HCT116 (cell line): ENCODE data around the gene TMEM89. TPM values are rescaled to one million over a fixed set of nuclear protein-coding genes. Genes with fewer than 3 reads are reported as not detected.

Experiments
- ATAC-seq: fragments of 200-7000 bp; cut with Tn5 transposase; 2 replicates; pipeline ENCODE4 v1.9.1; 2020; ENCODE audit warnings: mild to moderate bottlenecking, moderate library complexity
- BruUV-seq: library from RNA; stranded (reverse); fragments of 400-500 nt; replicated peaks from 2 replicates; lab custom pipeline; 2021; lab: Mats Ljungman, UMichigan
- CTCF ChIA-PET: fragments of 300-600 bp; sonication (Branson Sonifier 250); formaldehyde crosslinking; loops from one replicate; lab custom pipeline; 2021; ENCODE audit warnings: antibody characterized with exemption; lab: Charles Lee
- POLR2A ChIA-PET: fragments of 300-600, 350-600 bp; sonication (Branson Sonifier 250); formaldehyde crosslinking; loops from one replicate; lab custom pipeline; 2021; ENCODE audit warnings: antibody characterized with exemption; lab: Charles Lee
- RAD21 ChIA-PET, 2 experiments: fragments of 300-600 bp; sonication (Branson Sonifier 250); formaldehyde crosslinking; loops; one replicate each; lab custom pipeline; 2023; ENCODE audit warnings: low total read pairs in 2 of 2; ENCODE audit not compliant: uncharacterized antibody in 2 of 2, unreplicated experiment in 2 of 2, low non-redundant PET in 1 of 2; lab: Charles Lee
- DNase-seq: peaks from one replicate; pipeline ENCODE4 v3.0.0-alpha.2; 2010; ENCODE audit warnings: low read depth, low spot score
- H2AFZ ChIP-seq: fragments of 200-600 bp; shearing (Covaris generic), sonication (generic); 2 replicates; pipeline ENCODE4 v1.6.1; 2017; ENCODE audit warnings: low read depth, mixed run types, mixed read lengths, antibody characterized with exemption, low read length; ENCODE audit not compliant: poor library complexity, severe bottlenecking
- H3K27ac ChIP-seq: 2 replicates; pipeline ENCODE4 v1.5.1; 2012; ENCODE audit warnings: low read depth, low read length
- H3K27me3 ChIP-seq: fragments of 200-600 bp; sonication (generic); 2 replicates; pipeline ENCODE4 v1.6.1; 2016; ENCODE audit warnings: mixed run types, low read length, mixed read lengths; ENCODE audit not compliant: insufficient read depth
- H3K36me3 ChIP-seq, 2 experiments: fragments of 200-500 bp in 1 of 2; fragments of 200-600 bp in 1 of 2; sonication (Bioruptor generic) in 1 of 2; sonication (generic) in 1 of 2; 2 replicates each; pipeline versions ENCODE4 v1.5.1 to v1.6.1; 2014 to 2016; ENCODE audit warnings: low read length in 2 of 2, inconsistent platforms in 1 of 2, mixed read lengths in 1 of 2, mixed run types in 1 of 2; ENCODE audit not compliant: insufficient read depth in 2 of 2, control insufficient read depth in 1 of 2
- H3K4me1 ChIP-seq, 2 experiments: fragments of 200-600 bp in 1 of 2; sonication (generic) in 1 of 2; 2 replicates each; pipeline versions ENCODE4 v1.5.1 to v1.6.1; 2012 to 2017; ENCODE audit warnings: low read length in 2 of 2, inconsistent platforms in 1 of 2, mild to moderate bottlenecking in 1 of 2, mixed read lengths in 1 of 2, mixed run types in 1 of 2, moderate library complexity in 1 of 2; ENCODE audit not compliant: insufficient read depth in 2 of 2, control insufficient read depth in 1 of 2
- H3K4me2 ChIP-seq: fragments of 200-600 bp; sonication (generic); 2 replicates; pipeline ENCODE4 v1.6.1; 2017; ENCODE audit warnings: mixed run types, low read length, mixed read lengths
- H3K4me3 ChIP-seq, 2 experiments: fragments of 200-600 bp in 1 of 2; sonication (generic) in 1 of 2; replicated peaks in 1 of 2; 2 replicates each; pipeline ENCODE4 v1.5.1; 2011 to 2016; ENCODE audit warnings: low read length in 2 of 2, control low read depth in 1 of 2, low read depth in 1 of 2, mild to moderate bottlenecking in 1 of 2, mixed read lengths in 1 of 2, mixed run types in 1 of 2
- H3K79me2 ChIP-seq: fragments of 200-600 bp; sonication (generic); 2 replicates; pipeline ENCODE4 v1.6.1; 2017; ENCODE audit warnings: mild to moderate bottlenecking, mixed run types, low read length, moderate library complexity, mixed read lengths; ENCODE audit not compliant: insufficient read depth
- H3K9ac ChIP-seq: fragments of 200-600 bp; sonication (generic); 2 replicates; pipeline ENCODE4 v1.6.1; 2016; ENCODE audit warnings: low read length, mixed read lengths
- H3K9me2 ChIP-seq: fragments of 200-600 bp; sonication (generic), shearing (Covaris generic); 2 replicates; pipeline ENCODE4 v1.6.1; 2017; ENCODE audit warnings: mixed run types, mild to moderate bottlenecking, moderate library complexity; ENCODE audit not compliant: insufficient read depth
- H3K9me3 ChIP-seq, 2 experiments: fragments of 200-500 bp in 1 of 2; fragments of 200-600 bp in 1 of 2; sonication (Bioruptor generic) in 1 of 2; sonication (generic) in 1 of 2; 2 replicates each; pipeline ENCODE4 v1.6.1; 2014 to 2017; ENCODE audit warnings: low read length in 2 of 2, mixed read lengths in 2 of 2, inconsistent platforms in 1 of 2, low read depth in 1 of 2, mild to moderate bottlenecking in 1 of 2, mixed run types in 1 of 2, moderate library complexity in 1 of 2; ENCODE audit not compliant: control insufficient read depth in 1 of 2, insufficient read depth in 1 of 2
- H4K20me1 ChIP-seq: fragments of 200-600 bp; sonication (generic), shearing (Covaris generic); 2 replicates; pipeline ENCODE4 v1.6.1; 2017; ENCODE audit warnings: mixed run types, mild to moderate bottlenecking, moderate library complexity; ENCODE audit not compliant: insufficient read depth
- CEBPB ChIP-seq: IDR thresholded peaks from 2 replicates; pipeline ENCODE4 v1.6.1; 2012; ENCODE audit warnings: low read depth
- ELF1 ChIP-seq: IDR thresholded peaks from 2 replicates; pipeline ENCODE4 v1.6.1; 2012; ENCODE audit warnings: low read depth, borderline replicate concordance
- EZH2 ChIP-seq: fragments of 200-600 bp; sonication (generic); IDR thresholded peaks from 2 replicates; pipeline ENCODE4 v1.6.1; 2017; ENCODE audit warnings: antibody characterized with exemption, mixed run types
- EZH2phosphoT487 ChIP-seq: fragments of 200-600 bp; IDR thresholded peaks from 2 replicates; pipeline ENCODE4 v1.6.1; 2018; ENCODE audit warnings: antibody characterized with exemption, borderline replicate concordance
- FOSL1 ChIP-seq: IDR thresholded peaks from 2 replicates; pipeline ENCODE4 v1.6.1; 2012; ENCODE audit warnings: low read depth
- POLR2AphosphoS5 ChIP-seq: IDR thresholded peaks from 2 replicates; pipeline ENCODE4 v1.6.1; 2011; ENCODE audit warnings: mild to moderate bottlenecking, low read depth, low read length, moderate library complexity
- RAD21 ChIP-seq: IDR thresholded peaks from 2 replicates; pipeline ENCODE4 v1.6.1; 2012; ENCODE audit warnings: low read depth, mild to moderate bottlenecking
- SIN3A ChIP-seq: IDR thresholded peaks from 2 replicates; pipeline ENCODE4 v1.6.1; 2012; ENCODE audit warnings: low read depth
- SP1 ChIP-seq: IDR thresholded peaks from 2 replicates; pipeline ENCODE4 v1.6.1; 2012; ENCODE audit warnings: low read depth
- TCF7L2 ChIP-seq: IDR thresholded peaks from 2 replicates; pipeline ENCODE4 v1.7.0; 2011; ENCODE audit warnings: borderline replicate concordance, inconsistent platforms; ENCODE audit not compliant: insufficient read depth, insufficient read length; ENCODE audit errors: extremely low read depth
- YY1 ChIP-seq: IDR thresholded peaks from 2 replicates; pipeline ENCODE4 v1.6.1; 2011; ENCODE audit warnings: low read length, low read depth, moderate library complexity, mild to moderate bottlenecking; ENCODE audit not compliant: insufficient replicate concordance; ENCODE audit errors: extremely low read depth
- ZFX ChIP-seq: fragments of 450-650 bp; IDR thresholded peaks from 2 replicates; pipeline ENCODE4 v1.6.1; 2017
- ZNF274 ChIP-seq: fragments of 200-500 bp; sonication (Bioruptor generic); IDR thresholded peaks from 2 replicates; pipeline ENCODE4 v1.6.1; 2014; ENCODE audit warnings: mild to moderate bottlenecking, low read depth, low read length, inconsistent platforms
- intact Hi-C: fragments of 100-400 bp; cut with micrococcal nuclease; formaldehyde crosslinking; loops from 2 replicates; pipeline ENCODE4 v1.10.0; 2022
- total RNA-seq: library from RNA; stranded (reverse); gene quantifications from one replicate; pipeline ENCODE4 v1.2.1, GENCODE V29; 2021; ENCODE audit not compliant: unreplicated experiment
- TF ChIP-seq, protein P1 (sequence below), 3 experiments: fragments of 200-600 bp in 1 of 3; sonication (generic) in 1 of 3; IDR thresholded peaks in 2 of 3; conservative IDR thresholded peaks in 1 of 3; 2 replicates each; pipeline ENCODE4 v1.5.1; 2012 to 2017; ENCODE audit warnings: low read depth in 2 of 3, low read length in 2 of 3, antibody characterized with exemption in 1 of 3, borderline replicate concordance in 1 of 3, control low read depth in 1 of 3, mild to moderate bottlenecking in 1 of 3, mixed read lengths in 1 of 3, mixed run types in 1 of 3, moderate library complexity in 1 of 3; ENCODE audit not compliant: insufficient read depth in 1 of 3
- TF ChIP-seq, protein P2 (sequence below): IDR thresholded peaks from 2 replicates; pipeline ENCODE4 v1.6.1; 2012
- TF ChIP-seq, protein P3 (sequence below): IDR thresholded peaks from 2 replicates; pipeline ENCODE4 v1.6.1; 2012; ENCODE audit warnings: low read depth

The TMEM89 gene
- total RNA-seq, 1 experiment from 2014 or later, result 0.49 TPM

DNA sequence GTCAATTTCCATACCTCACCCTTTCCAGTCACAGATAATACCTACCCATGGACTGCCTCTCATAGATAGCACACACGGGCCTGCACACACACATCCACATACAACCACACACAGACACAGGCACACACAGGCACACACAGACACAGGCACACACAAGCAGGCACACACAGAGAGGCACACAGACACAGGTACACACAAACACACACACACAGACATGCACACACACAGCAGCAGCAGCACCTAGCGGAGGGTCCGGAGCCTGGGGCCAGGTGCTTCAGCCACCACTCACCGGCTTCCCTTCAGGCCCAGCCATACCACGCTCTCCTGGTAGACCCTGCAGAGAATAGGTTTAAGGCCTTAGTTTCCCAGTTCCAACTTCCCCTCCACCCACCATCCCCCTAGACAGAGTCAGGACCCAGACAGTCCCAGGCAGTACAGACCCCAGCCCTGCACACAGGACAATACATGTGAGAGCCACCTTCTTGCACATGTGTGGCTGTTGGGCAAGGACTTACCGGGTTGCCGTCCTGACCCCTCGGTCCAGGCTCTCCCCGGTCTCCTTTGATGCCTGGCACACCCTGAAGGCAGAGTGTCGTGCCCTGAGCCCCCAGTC lies 47.5 kb downstream of the TMEM89 start:
- Histone ChIP-seq H4K20me1 (no peaks in the 10 kb centered on the region), H3K79me2 (no peaks in the 10 kb centered on the region), H3K27me3 (no peaks in the 10 kb centered on the region), H3K36me3 (no peaks in the 10 kb centered on the region), H3K4me1 (no peaks in the 10 kb centered on the region), H2AFZ (no peak overlapping the region), H3K4me2 (no peak overlapping the region), H3K9ac (no peak overlapping the region), H3K4me3 (no peak overlapping the region), H3K9me3 (no peaks in the 10 kb centered on the region), H3K9me2 (no peaks in the 10 kb centered on the region), H3K27ac (no peak overlapping the region)
- ATAC-seq, result no peak
- no peak for TF ChIP-seq RAD21
- CTCF ChIA-PET, result no interaction called here
- RAD21 ChIA-PET, result no interaction called here
- no peak for DNase-seq
- no TSS peak for BruUV-seq
- POLR2A ChIA-PET, result no interaction called here
- intact Hi-C loops, result no loop called here

DNA sequence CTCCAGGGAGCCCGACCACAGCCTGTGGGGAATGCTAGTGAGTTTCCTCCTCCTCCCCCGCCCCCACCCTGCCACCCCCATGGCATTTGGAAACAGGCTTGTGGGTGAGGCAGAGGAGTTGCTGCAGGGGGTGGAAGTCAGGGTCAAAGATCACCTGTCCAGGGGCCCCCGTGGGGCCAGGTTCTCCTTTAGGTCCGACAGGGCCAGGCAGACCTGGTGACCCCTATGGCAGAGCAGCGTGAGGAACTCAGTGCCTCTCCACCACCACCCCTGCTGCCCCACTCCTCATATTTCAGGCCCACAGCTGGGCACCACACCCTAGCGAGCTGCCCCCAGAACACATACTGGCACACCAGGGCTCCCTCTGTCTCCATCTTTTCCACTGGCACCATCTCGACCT lies 49.1 kb downstream of the TMEM89 start:
- no peak overlapping the region for H2AFZ ChIP-seq
- ATAC-seq (no peak), DNase-seq (no peak)
- RAD21 ChIA-PET, result no interaction called here
- no peak overlapping the region for H3K27ac ChIP-seq
- no peaks in the 10 kb centered on the region for H3K9me3 ChIP-seq
- no TSS peak for BruUV-seq
- H3K4me3 ChIP-seq, result no peak overlapping the region
- H3K9me2 ChIP-seq, result no peaks in the 10 kb centered on the region
- H3K9ac ChIP-seq, result no peak overlapping the region
- no peaks in the 10 kb centered on the region for H4K20me1 ChIP-seq
- H3K4me2 ChIP-seq, result no peak overlapping the region
- no peaks in the 10 kb centered on the region for H3K4me1 ChIP-seq
- CTCF ChIA-PET, result no interaction called here
- H3K27me3 ChIP-seq, result no peaks in the 10 kb centered on the region
- H3K36me3 ChIP-seq, result no peaks in the 10 kb centered on the region
- POLR2A ChIA-PET, result no interaction called here
- intact Hi-C loops, result no loop called here
- no peaks in the 10 kb centered on the region for H3K79me2 ChIP-seq
- TF ChIP-seq SP1, result no peak
- TF ChIP-seq ZFX, result no peak
- no peak for TF ChIP-seq ELF1
- TF ChIP-seq, protein P1, sequence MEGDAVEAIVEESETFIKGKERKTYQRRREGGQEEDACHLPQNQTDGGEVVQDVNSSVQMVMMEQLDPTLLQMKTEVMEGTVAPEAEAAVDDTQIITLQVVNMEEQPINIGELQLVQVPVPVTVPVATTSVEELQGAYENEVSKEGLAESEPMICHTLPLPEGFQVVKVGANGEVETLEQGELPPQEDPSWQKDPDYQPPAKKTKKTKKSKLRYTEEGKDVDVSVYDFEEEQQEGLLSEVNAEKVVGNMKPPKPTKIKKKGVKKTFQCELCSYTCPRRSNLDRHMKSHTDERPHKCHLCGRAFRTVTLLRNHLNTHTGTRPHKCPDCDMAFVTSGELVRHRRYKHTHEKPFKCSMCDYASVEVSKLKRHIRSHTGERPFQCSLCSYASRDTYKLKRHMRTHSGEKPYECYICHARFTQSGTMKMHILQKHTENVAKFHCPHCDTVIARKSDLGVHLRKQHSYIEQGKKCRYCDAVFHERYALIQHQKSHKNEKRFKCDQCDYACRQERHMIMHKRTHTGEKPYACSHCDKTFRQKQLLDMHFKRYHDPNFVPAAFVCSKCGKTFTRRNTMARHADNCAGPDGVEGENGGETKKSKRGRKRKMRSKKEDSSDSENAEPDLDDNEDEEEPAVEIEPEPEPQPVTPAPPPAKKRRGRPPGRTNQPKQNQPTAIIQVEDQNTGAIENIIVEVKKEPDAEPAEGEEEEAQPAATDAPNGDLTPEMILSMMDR (IDR thresholded peaks at IDR 0.05 in 2 of 3, conservative IDR thresholded peaks at IDR 0.05 in 1 of 3; ENCODE audit: borderline replicate concordance in 1 of 3, insufficient read depth in 1 of 3, low read depth in 2 of 3, low read length in 2 of 3), result no peak
- TF ChIP-seq, protein P2, sequence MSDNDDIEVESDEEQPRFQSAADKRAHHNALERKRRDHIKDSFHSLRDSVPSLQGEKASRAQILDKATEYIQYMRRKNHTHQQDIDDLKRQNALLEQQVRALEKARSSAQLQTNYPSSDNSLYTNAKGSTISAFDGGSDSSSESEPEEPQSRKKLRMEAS, result no peak
- TF ChIP-seq FOSL1, result no peak
- TF ChIP-seq, protein P3, sequence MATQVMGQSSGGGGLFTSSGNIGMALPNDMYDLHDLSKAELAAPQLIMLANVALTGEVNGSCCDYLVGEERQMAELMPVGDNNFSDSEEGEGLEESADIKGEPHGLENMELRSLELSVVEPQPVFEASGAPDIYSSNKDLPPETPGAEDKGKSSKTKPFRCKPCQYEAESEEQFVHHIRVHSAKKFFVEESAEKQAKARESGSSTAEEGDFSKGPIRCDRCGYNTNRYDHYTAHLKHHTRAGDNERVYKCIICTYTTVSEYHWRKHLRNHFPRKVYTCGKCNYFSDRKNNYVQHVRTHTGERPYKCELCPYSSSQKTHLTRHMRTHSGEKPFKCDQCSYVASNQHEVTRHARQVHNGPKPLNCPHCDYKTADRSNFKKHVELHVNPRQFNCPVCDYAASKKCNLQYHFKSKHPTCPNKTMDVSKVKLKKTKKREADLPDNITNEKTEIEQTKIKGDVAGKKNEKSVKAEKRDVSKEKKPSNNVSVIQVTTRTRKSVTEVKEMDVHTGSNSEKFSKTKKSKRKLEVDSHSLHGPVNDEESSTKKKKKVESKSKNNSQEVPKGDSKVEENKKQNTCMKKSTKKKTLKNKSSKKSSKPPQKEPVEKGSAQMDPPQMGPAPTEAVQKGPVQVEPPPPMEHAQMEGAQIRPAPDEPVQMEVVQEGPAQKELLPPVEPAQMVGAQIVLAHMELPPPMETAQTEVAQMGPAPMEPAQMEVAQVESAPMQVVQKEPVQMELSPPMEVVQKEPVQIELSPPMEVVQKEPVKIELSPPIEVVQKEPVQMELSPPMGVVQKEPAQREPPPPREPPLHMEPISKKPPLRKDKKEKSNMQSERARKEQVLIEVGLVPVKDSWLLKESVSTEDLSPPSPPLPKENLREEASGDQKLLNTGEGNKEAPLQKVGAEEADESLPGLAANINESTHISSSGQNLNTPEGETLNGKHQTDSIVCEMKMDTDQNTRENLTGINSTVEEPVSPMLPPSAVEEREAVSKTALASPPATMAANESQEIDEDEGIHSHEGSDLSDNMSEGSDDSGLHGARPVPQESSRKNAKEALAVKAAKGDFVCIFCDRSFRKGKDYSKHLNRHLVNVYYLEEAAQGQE, result no peak
- no peak for TF ChIP-seq TCF7L2
- no peak for TF ChIP-seq ZNF274
- TF ChIP-seq SIN3A, result no peak
- no peak for TF ChIP-seq YY1
- TF ChIP-seq EZH2phosphoT487, result no peak
- no peak for TF ChIP-seq POLR2AphosphoS5
- no peak for TF ChIP-seq EZH2
- TF ChIP-seq RAD21, result no peak
- TF ChIP-seq CEBPB, result no peak
